ENCODE results near the gene SVOP. TPM values are rescaled to one million over a fixed set of nuclear protein-coding genes. Genes with fewer than 3 reads are reported as not detected.
"Not testable (repeated sequence)": the region's sequence is repeated elsewhere in the genome, so short reads cannot be mapped to it uniquely, and the experiment has no call there.

SVOP gene
- total and polyA plus RNA-seq, 3 donors from 2014 or later, result 0.31 to 0.37 (median 0.31) TPM

DNA sequence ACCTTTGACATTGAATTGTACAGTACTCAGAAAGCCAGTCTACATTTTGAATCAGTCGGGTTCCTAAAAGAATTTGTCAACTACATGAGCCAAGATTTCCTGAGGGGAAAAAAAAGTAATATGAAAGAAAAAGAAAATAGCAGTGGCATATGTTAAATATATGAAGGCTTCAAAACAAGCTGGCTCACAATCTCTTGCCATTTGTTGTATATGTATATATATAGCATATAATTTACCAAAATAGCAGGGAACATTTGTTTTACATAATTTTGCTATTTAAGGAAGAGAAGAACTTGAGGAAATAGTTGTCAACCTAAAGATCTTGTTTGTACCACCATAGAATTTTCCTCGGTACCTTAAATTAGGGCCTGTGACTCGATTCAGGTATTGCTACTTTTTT, 16.9 kb downstream of the SVOP start:
- H3K36me3 ChIP-seq (ENCODE audit: low read depth, missing control alignments), result no peaks in the 10 kb centered on the region
- intact Hi-C loops (cut with DNase I; ENCODE audit: low total_unique reads), result no loop called here
- no peak overlapping the region for H3K27ac ChIP-seq
- H3K27me3 ChIP-seq, result no peaks in the 10 kb centered on the region
- DNase-seq, result no peak
- no peak overlapping the region for H3K4me3 ChIP-seq
- H3K9me3 ChIP-seq, result no peaks in the 10 kb centered on the region
- H3K4me1 ChIP-seq, result no peaks in the 10 kb centered on the region
- TF ChIP-seq POLR2A (IDR thresholded peaks at IDR 0.05), result no peak
- TF ChIP-seq, protein P1, sequence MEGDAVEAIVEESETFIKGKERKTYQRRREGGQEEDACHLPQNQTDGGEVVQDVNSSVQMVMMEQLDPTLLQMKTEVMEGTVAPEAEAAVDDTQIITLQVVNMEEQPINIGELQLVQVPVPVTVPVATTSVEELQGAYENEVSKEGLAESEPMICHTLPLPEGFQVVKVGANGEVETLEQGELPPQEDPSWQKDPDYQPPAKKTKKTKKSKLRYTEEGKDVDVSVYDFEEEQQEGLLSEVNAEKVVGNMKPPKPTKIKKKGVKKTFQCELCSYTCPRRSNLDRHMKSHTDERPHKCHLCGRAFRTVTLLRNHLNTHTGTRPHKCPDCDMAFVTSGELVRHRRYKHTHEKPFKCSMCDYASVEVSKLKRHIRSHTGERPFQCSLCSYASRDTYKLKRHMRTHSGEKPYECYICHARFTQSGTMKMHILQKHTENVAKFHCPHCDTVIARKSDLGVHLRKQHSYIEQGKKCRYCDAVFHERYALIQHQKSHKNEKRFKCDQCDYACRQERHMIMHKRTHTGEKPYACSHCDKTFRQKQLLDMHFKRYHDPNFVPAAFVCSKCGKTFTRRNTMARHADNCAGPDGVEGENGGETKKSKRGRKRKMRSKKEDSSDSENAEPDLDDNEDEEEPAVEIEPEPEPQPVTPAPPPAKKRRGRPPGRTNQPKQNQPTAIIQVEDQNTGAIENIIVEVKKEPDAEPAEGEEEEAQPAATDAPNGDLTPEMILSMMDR (IDR thresholded peaks at IDR 0.05), result no peak
- WGBS, 2 donors, result 73 to 81% methylated on average over 3 of the region's 3 CpGs

DNA sequence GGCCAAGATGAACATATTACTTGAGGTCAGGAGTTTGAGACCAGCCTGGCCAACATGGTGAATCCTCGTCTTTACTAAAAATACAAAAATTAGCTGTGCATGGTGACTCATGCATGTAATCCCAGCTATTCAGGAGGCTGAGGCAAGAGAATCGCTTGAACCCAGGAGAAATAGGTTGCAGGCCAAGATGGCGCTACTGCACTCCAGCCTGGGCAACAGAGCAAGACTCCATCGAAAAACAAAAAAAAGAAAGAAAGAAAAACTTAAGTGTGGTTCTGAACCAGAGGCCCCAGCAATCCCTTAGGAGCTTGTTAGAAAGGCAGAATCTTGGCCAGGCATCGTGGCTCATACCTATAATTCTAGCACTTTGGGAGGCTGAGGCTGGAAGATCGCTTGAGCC, 24.5 kb downstream of the SVOP start:
- no peaks in the 10 kb centered on the region for H3K9me3 ChIP-seq
- H3K4me3 ChIP-seq, result no peak overlapping the region
- intact Hi-C loops (cut with DNase I; ENCODE audit: low total_unique reads), result no loop called here
- WGBS, 2 donors, result 76 to 86% methylated on average over 6 of the region's 6 CpGs
- H3K27ac ChIP-seq, result no peak overlapping the region
- no peaks in the 10 kb centered on the region for H3K36me3 ChIP-seq (ENCODE audit: low read depth, missing control alignments)
- H3K4me1 ChIP-seq, result no peaks in the 10 kb centered on the region
- no peak for DNase-seq
- TF ChIP-seq, protein P1 (IDR thresholded peaks at IDR 0.05), result no peak
- no peak for TF ChIP-seq POLR2A (IDR thresholded peaks at IDR 0.05)
- H3K27me3 ChIP-seq, result no peaks in the 10 kb centered on the region

DNA sequence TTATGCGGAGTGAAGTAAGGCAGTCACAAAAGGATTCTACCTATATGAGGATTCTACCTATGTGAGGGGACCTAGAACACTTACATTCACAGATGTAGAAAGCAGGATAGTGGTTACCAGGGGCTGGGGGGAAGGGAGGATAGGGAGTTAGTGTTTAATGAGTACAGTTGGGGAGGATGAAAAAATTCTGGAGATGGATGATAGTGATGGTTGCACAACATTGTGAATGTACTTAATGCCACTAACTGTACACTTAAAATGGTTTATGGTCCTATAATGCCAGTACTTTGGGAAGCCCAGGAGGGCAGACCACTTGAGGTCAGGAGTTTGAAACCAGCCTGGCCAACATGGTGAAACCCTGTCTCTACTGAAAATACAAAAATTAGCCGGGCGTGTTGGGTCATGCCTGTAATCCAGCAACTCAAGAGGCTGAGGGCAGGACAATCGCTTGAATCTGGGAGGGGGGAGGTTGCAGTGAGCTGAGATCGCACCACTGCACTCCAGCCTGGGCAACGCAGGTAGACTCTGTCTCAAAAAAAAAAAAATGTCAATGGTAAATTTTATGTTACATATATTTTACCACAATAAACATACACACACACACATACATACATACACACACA, 25.4 kb downstream of the SVOP start:
- no peaks in the 10 kb centered on the region for H3K27me3 ChIP-seq
- no peaks in the 10 kb centered on the region for H3K36me3 ChIP-seq (ENCODE audit: low read depth, missing control alignments)
- whole genome bisulfite sequencing, 2 donors, result 91 to 94% methylated on average over 6 of the region's 6 CpGs
- TF ChIP-seq POLR2A (IDR thresholded peaks at IDR 0.05), result no peak
- TF ChIP-seq, protein P1 (IDR thresholded peaks at IDR 0.05), result no peak
- intact Hi-C loops (cut with DNase I; ENCODE audit: low total_unique reads), result no loop called here
- no peaks in the 10 kb centered on the region for H3K9me3 ChIP-seq
- H3K4me3 ChIP-seq, result no peak overlapping the region
- DNase-seq, result no peak
- H3K27ac ChIP-seq, result no peak overlapping the region
- no peaks in the 10 kb centered on the region for H3K4me1 ChIP-seq

DNA sequence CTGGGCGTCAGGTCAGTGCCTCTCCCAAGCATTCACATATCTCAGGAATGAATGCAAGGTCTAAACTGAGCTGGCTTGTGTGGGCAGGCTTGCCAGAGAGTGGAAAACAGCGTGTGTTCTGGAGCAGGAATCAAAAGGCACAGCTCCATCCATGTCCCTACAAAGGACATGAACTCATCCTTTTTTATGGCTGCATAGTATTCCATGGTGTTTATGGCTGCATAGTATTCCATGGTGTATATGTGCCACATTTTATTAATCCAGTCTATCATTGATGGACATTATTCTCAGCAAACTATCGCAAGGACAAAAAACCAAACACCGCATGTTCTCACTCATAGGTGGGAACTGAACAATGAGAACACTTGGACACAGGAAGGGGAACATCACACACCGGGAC, 30.8 kb downstream of the SVOP start:
- DNase-seq; H3K4me3 ChIP-seq; H3K4me1 ChIP-seq; H3K9me3 ChIP-seq; H3K36me3 ChIP-seq (ENCODE audit: low read depth, missing control alignments); intact Hi-C loops (cut with DNase I; ENCODE audit: low total_unique reads); H3K27ac ChIP-seq; H3K27me3 ChIP-seq: not testable (repeated sequence)
- 48 to 56% methylated on average over 5 of the region's 5 CpGs for WGBS, 2 donors

DNA sequence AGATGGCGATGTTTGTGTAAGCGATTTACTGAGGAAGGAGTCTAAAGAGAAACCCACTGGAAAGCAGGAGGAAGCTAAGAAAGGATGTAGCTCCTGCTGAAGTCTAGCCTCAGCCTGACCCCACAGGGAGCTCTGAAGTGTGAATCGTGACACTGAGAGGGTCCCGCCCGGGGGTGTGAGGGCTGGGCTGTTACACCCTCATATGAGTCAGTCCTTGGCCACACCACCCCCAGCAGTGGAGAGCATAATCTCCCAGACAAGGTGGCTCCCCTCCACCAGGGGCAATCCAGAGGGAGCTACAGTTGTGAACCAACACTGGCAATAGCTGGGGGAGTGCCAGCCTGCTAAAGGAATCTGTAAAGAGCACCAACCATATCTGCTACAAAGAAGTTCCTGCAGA, 31.5 kb downstream of the SVOP start:
- no peak for DNase-seq
- H3K4me1 ChIP-seq, result no peaks in the 10 kb centered on the region
- intact Hi-C loops (cut with DNase I; ENCODE audit: low total_unique reads), result no loop called here
- no peaks in the 10 kb centered on the region for H3K9me3 ChIP-seq
- H3K36me3 ChIP-seq (ENCODE audit: low read depth, missing control alignments), result no peaks in the 10 kb centered on the region
- no peak overlapping the region for H3K27ac ChIP-seq
- 42 to 55% methylated on average over 5 of the region's 5 CpGs for WGBS, 2 donors
- TF ChIP-seq, protein P1 (IDR thresholded peaks at IDR 0.05), result no peak
- no peak for TF ChIP-seq POLR2A (IDR thresholded peaks at IDR 0.05)
- H3K27me3 ChIP-seq, result no peaks in the 10 kb centered on the region
- H3K4me3 ChIP-seq, result no peak overlapping the region

Data from testis (tissue), 3 donors.